ENCODE results near the gene FBXO27. TPM values are rescaled to one million over a fixed set of nuclear protein-coding genes. Genes with fewer than 3 reads are reported as not detected.

The FBXO27 gene
- total RNA-seq, 2 donors from 2014 or later, result 19.2 to 19.8 TPM

Other genes starting within 250 kb of the FBXO27 start
- not detected for gene LGALS7B, start 243.3 kb downstream of the FBXO27 start, total RNA-seq
- gene LGALS4, start 219.6 kb downstream of the FBXO27 start, total RNA-seq, result 1 to 10 TPM in 1 of 2 donors, under 1 TPM in 1; 0.85 to 1.4 TPM
- gene ECH1, start 200.8 kb downstream of the FBXO27 start, total RNA-seq, result 100 to 1,000 TPM; 449 to 630 TPM
- 100 to 1,000 TPM; 179 to 185 TPM for gene HNRNPL, start 182.6 kb downstream of the FBXO27 start, total RNA-seq
- 1 to 10 TPM; 4.4 to 7.6 TPM for gene RINL, start 154.3 kb downstream of the FBXO27 start, total RNA-seq
- 10 to 100 TPM; 63.3 to 92.1 TPM for gene SIRT2, start 132.9 kb downstream of the FBXO27 start, total RNA-seq
- 10 to 100 TPM; 17.9 to 23.0 TPM for gene NFKBIB, start 132.6 kb downstream of the FBXO27 start, total RNA-seq
- gene CCER2, start 120.4 kb downstream of the FBXO27 start, total RNA-seq, result not detected
- 10 to 100 TPM in 1 of 2 donors, 1 to 10 TPM in 1; 9.5 to 17.7 TPM for gene SARS2, start 101.8 kb downstream of the FBXO27 start, total RNA-seq
- gene MRPS12, start 101.6 kb downstream of the FBXO27 start, total RNA-seq, result 10 to 100 TPM; 56.2 to 69.0 TPM
- gene FBXO17, start 56.8 kb downstream of the FBXO27 start, total RNA-seq, result 1 to 10 TPM; 7.2 to 7.8 TPM
- not detected for gene ACP7, start 51.8 kb upstream of the FBXO27 start, total RNA-seq
- 10 to 100 TPM; 15.8 to 17.2 TPM for gene PAK4, start 93.2 kb upstream of the FBXO27 start, total RNA-seq
- gene NCCRP1, start 164.4 kb upstream of the FBXO27 start, total RNA-seq, result not detected
- not detected for gene SYCN, start 171.7 kb upstream of the FBXO27 start, total RNA-seq
- gene IFNL3, start 212.5 kb upstream of the FBXO27 start, total RNA-seq, result not detected
- not detected for gene IFNL4, start 216.3 kb upstream of the FBXO27 start, total RNA-seq
- gene IFNL2, start 235.8 kb upstream of the FBXO27 start, total RNA-seq, result not detected

Data from left cardiac atrium (tissue), 2 donors.